A673 (cell line): Measurements from ENCODE around the gene MICAL2. TPM values are rescaled to one million over a fixed set of nuclear protein-coding genes. Genes with fewer than 3 reads are reported as not detected.

Experiments
- BruUV-seq: library from RNA; stranded (reverse); fragments of 400-500 nt; replicated peaks from 2 replicates; lab custom pipeline; 2021; lab: Mats Ljungman, UMichigan
- CTCF ChIA-PET: fragments of 300-600 bp; sonication (Branson Sonifier 250); formaldehyde crosslinking; loops from one replicate; lab custom pipeline; 2022; ENCODE audit warnings: antibody characterized with exemption; lab: Charles Lee
- POLR2A ChIA-PET: fragments of 300-600 bp; sonication (Branson Sonifier 250); formaldehyde crosslinking; loops from one replicate; lab custom pipeline; 2022; ENCODE audit warnings: antibody characterized with exemption; ENCODE audit not compliant: low non-redundant PET; lab: Charles Lee
- DNase-seq: peaks from one replicate; pipeline ENCODE4 v3.0.0-alpha.2; 2015; ENCODE audit warnings: low spot score
- H3K27ac ChIP-seq: fragments of 200-600 bp; sonication (generic); 2 replicates; pipeline ENCODE4 v1.5.1; 2016; ENCODE audit warnings: mixed run types, low read depth, mild to moderate bottlenecking, mixed read lengths, antibody characterized with exemption, low read length; ENCODE audit not compliant: poor library complexity, severe bottlenecking
- H3K27me3 ChIP-seq: fragments of 200-600 bp; sonication (generic); replicated peaks from 2 replicates; pipeline ENCODE4 v1.6.1; 2017; ENCODE audit warnings: mixed run types, low read depth, mild to moderate bottlenecking, mixed read lengths, antibody characterized with exemption, low read length; ENCODE audit not compliant: insufficient read depth, poor library complexity
- H3K36me3 ChIP-seq: fragments of 200-600 bp; sonication (generic); 2 replicates; pipeline ENCODE4 v1.6.1; 2016; ENCODE audit warnings: mixed run types, mild to moderate bottlenecking, mixed read lengths, antibody characterized with exemption, low read length; ENCODE audit not compliant: insufficient read depth, poor library complexity, severe bottlenecking
- H3K4me1 ChIP-seq: fragments of 200-600 bp; sonication (generic); 2 replicates; pipeline ENCODE4 v1.6.1; 2017; ENCODE audit warnings: mixed run types, mild to moderate bottlenecking, mixed read lengths, antibody characterized with exemption, low read length; ENCODE audit not compliant: insufficient read depth, poor library complexity, severe bottlenecking
- H3K4me3 ChIP-seq: fragments of 200-600 bp; sonication (generic); 2 replicates; pipeline ENCODE4 v1.5.1; 2016; ENCODE audit warnings: low read depth, mixed run types, mild to moderate bottlenecking, mixed read lengths, low read length; ENCODE audit not compliant: poor library complexity, severe bottlenecking
- H3K9me3 ChIP-seq: fragments of 200-600 bp; sonication (generic); 2 replicates; pipeline ENCODE4 v1.6.1; 2016; ENCODE audit warnings: mixed run types, low read depth, mild to moderate bottlenecking, mixed read lengths, antibody characterized with exemption, low read length; ENCODE audit not compliant: poor library complexity, severe bottlenecking
- CTCF ChIP-seq: fragments of 300-800, 200-600 bp; sonication (generic); conservative IDR thresholded peaks from 2 replicates; pipeline ENCODE4 v1.5.1; 2017; ENCODE audit warnings: low read depth, mild to moderate bottlenecking, antibody characterized with exemption, low read length, moderate library complexity, mixed read lengths
- EZH2 ChIP-seq: fragments of 200-600 bp; sonication (generic); IDR thresholded peaks from 2 replicates; pipeline ENCODE4 v1.6.1; 2017; ENCODE audit warnings: borderline replicate concordance, low read depth, mild to moderate bottlenecking, mixed read lengths, antibody characterized with exemption, low read length; ENCODE audit not compliant: poor library complexity, severe bottlenecking
- intact Hi-C: fragments of 100-400 bp; cut with micrococcal nuclease; formaldehyde crosslinking; loops from one replicate; pipeline ENCODE4 v1.10.0; 2022; ENCODE audit not compliant: unreplicated experiment
- total RNA-seq: library from RNA; stranded (reverse); gene quantifications from 2 replicates; pipeline ENCODE4 v1.2.3, GENCODE V29; 2021

Gene MICAL2
- total RNA-seq, 1 experiment from 2014 or later: 1.1 TPM

DNA sequence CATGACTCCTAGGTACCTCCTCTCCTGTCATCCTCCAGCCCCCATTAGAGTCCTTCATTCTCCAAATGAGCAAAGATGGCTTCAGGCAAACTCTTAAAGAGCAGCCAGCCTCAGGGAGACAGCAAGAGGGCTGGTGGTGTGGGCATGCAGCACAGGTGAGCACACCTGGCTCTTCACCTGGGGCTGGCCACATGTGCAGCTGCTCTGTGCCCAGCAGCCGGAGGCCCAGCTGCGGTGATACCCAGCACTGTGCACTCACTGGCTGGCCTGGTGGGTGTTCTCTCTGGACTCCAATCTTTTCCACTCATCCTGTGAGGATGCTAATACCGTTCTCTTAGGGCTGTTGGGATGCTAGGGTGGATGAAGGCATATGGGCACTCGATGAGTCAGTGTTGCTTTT, 160.9 kb downstream of the MICAL2 start:
- DNase-seq: no peak
- TF ChIP-seq EZH2 (no peak), CTCF (no peak)
- H3K27ac ChIP-seq: no peak overlapping the region
- intact Hi-C loops: no loop called here
- POLR2A ChIA-PET: no interaction called here
- BruUV-seq: no TSS peak
- no peaks in the 10 kb centered on the region for H3K27me3 ChIP-seq
- CTCF ChIA-PET: no interaction called here
- no peaks in the 10 kb centered on the region for H3K9me3 ChIP-seq
- no peak overlapping the region for H3K4me3 ChIP-seq
- H3K36me3 ChIP-seq: no peaks in the 10 kb centered on the region
- no peaks in the 10 kb centered on the region for H3K4me1 ChIP-seq

GRCh38 chr11:12271826-12272366, 161.5 kb downstream of the MICAL2 start:
- H3K9me3 ChIP-seq: no peaks in the 10 kb centered on the region
- H3K36me3 ChIP-seq: no peaks in the 10 kb centered on the region
- H3K27me3 ChIP-seq: no peaks in the 10 kb centered on the region
- DNase-seq: no peak
- no peaks in the 10 kb centered on the region for H3K4me1 ChIP-seq
- H3K4me3 ChIP-seq: no peak overlapping the region
- no TSS peak for BruUV-seq
- ChIA-PET CTCF (no interaction called here), POLR2A (no interaction called here)
- TF ChIP-seq EZH2 (no peak), CTCF (no peak)
- intact Hi-C loops: no loop called here
- H3K27ac ChIP-seq: no peak overlapping the region

DNA sequence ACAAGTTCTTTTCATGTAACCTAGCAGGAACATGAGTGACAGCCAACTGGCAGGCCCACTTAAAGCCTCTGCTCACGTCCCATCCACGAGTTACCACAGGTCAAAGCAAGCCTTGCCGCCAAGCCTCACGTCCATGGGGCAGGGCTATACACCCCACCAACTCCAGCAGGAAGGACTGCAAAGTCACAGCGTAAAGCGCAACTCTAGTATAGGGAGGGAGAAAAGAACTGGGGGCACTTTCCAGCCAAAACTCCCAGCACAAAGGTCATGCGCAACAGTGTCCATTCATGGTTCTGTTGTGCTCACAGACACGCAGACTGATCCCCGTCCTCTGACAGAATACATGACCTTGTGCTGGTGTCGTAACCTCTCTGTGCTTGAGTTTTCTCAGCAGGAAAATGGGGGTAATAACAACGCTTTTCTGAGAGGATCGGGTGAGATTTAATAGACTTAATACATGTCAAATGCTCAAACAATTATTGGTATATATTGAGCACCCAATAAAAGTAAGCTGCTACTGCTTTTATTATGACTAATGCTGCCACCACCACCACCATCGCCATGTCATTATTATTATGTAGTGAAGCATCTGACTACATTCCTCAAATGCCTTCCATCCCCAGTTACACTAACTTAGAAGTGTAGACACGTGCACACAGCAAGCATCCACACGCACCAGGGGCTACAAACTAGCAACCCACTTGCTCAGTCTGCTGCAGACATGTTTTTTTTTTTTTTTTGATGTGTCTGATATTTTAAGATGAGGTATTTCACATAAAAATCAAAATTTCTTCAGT, 162.6 kb downstream of the MICAL2 start:
- Histone ChIP-seq H3K27ac (no peak overlapping the region), H3K36me3 (no peaks in the 10 kb centered on the region), H3K4me1 (no peaks in the 10 kb centered on the region), H3K4me3 (no peak overlapping the region), H3K27me3 (no peaks in the 10 kb centered on the region), H3K9me3 (no peaks in the 10 kb centered on the region)
- ChIA-PET CTCF (no interaction called here), POLR2A (no interaction called here)
- BruUV-seq: no TSS peak
- DNase-seq: no peak
- intact Hi-C loops: no loop called here
- TF ChIP-seq CTCF (no peak), EZH2 (no peak)
